ENCODE data around the gene PIP5K1B.

GRCh38 chr9:68894502-68894901 is 189.5 kb downstream of the PIP5K1B start:
- TF ChIP-seq YY1 (IDR thresholded peaks at IDR 0.05; ENCODE audit: insufficient read depth, insufficient read length) (no peak), ZNF274 (IDR thresholded peaks at IDR 0.05; ENCODE audit: low read depth, low read length) (no peak)

Data from NT2/D1 (cell line).